HEK293 (cell line): ENCODE results near the gene TEPSIN.

Experiments
- CTCF ChIP-seq: fragments of 450-650 bp; formaldehyde crosslinking; IDR thresholded peaks from 2 replicates; pipeline ENCODE4 v1.5.1; 2016; ENCODE audit warnings: missing biosample characterization, missing genetic modification characterization
- ZIC2 ChIP-seq: fragments of 450-650 bp; formaldehyde crosslinking; IDR thresholded peaks from 2 replicates; pipeline ENCODE4 v1.5.1; 2016; ENCODE audit warnings: missing biosample characterization, missing genetic modification characterization
- ZNF266 ChIP-seq: fragments of 450-650 bp; formaldehyde crosslinking; IDR thresholded peaks from 2 replicates; pipeline ENCODE4 v1.5.1; 2016; ENCODE audit warnings: missing biosample characterization, missing genetic modification characterization, low read depth

GRCh38 chr17:81191646-81192045, 47.2 kb downstream of the TEPSIN start:
- TF ChIP-seq ZNF266 (no peak), ZIC2 (tag by site-specific recombination) (no peak), CTCF (no peak)
